GM21825 (cell line): ENCODE measurements around the gene ZDHHC11B.
"Not testable (repeated sequence)": the region's sequence is repeated elsewhere in the genome, so short reads cannot be mapped to it uniquely, and the experiment has no call there.

Source experiments
- ATAC-seq: cut with Tn5 transposase; IDR thresholded peaks from one replicate; pipeline ENCODE4 v1.9.1; 2021; ENCODE audit warnings: mild to moderate bottlenecking, moderate library complexity; ENCODE audit not compliant: unreplicated experiment

ZDHHC11B gene

DNA sequence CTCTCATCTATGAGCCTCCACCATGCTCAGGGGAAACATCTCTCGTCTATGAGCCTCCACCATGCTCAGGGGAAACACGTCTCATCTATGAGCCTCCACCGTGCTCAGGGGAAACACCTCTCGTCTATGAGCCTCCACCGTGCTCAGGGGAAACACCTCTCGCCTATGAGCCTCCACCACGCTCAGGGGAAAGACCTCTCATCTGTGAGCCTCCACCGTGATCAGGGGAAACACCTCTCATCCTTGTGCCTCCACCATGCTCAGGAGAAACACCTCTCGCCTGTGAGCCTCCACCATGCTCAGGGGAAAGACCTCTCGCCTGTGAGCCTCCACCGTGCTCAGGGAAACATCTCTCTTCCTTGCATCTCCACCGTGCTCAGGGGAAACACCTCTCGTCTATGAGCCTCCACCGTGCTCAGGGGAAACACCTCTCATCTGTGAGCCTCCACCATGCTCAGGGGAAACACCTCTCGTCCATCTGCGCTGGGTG is 30.3 kb downstream of the ZDHHC11B start:
- ATAC-seq: not testable (repeated sequence)

DNA sequence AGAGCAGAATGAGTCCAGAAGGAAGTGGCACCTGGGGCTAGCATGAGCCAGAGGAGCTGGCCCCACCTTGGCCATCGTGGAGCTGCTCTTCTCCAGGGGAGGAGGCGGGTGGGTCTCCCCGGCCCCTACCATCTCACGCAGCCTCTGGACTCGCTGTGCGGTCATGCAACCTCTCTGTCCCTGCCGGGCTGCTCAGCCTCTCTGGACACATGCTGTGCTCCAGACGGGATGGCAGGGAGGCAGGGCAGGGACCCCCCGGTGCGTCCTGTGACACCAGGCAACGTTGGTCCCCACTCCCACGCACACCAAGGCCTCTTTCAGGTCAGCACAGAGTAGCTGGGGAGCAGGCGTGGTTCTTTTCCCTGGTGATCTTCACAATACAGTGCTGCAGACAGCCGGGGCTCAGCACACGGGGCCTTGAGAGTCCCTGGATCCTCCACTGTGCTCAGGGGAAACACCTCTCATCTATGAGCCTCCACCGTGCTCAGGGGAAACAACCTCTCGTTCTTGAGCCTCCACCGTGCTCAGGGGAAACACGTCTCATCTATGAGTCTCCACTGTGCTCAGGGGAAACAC is 30.9 kb downstream of the ZDHHC11B start:
- ATAC-seq: not testable (repeated sequence)

DNA sequence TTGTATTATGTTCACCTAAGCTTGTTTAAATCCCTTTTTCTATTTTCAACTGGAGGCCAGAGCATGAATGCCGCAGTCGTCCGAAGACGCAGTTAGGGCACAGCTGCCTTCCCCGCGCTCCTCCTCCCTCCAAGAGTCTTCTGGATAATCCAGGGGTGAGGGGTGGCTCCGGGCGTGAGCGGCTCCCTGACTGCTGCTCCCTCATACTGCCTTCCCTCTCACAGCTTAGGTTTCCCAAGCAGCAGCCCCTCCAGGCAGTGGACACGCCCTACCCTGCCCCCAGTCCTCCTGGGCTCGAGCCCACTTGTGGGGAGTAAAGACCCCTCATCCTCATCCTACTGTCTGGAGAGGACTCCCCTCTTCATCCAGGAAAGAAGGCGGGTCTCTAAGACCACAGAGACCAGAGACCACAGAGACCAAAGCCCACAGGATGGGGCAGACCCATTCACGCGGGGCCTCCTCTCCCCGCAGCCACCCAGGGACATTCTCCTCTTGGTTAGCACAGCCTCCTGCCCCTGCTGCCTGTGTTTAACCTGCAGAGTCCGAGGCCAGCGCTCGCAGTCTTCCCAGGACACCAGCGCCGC is 31.9 kb downstream of the ZDHHC11B start:
- not testable (repeated sequence) for ATAC-seq

DNA sequence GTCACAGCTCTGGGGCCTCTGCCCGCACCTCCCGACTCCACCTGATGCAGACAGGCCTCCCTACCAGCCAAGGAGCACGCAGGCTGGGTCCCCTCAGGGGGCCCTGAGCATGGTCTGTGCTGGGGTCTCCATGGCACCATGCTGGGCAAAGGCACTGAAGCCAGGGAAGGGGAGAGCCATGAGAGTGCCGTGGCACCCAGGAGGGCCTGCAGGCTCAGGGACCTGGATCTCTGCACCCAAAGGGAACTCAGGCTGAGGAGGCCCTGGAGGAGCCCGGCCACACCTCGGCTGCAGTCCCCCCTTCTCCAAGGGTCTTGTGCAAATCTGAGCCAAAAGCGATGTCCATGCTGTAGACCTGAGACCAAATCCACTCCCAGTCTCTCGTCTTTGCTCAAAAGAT is 32.5 kb downstream of the ZDHHC11B start:
- not testable (repeated sequence) for ATAC-seq

DNA sequence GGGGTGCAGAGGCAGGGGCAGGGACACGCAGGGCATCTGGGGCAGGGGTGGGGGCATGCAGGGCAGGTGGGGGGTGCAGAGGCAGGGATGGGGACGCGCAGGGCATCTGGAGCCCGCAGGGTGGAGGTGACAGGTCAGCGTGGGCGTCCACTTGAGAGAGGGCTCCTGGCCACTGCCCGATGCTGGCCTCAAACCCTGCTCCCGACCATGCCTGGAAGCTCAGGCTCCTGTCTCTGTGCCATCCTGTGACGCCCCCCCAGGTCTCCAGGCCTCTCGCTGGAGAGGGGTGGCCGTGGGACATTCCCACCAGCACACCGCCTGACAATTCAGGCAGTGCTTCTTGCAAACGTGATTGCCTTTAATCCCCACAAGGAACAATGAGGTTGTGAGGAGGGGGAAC is 33.0 kb downstream of the ZDHHC11B start:
- ATAC-seq: no peak

DNA sequence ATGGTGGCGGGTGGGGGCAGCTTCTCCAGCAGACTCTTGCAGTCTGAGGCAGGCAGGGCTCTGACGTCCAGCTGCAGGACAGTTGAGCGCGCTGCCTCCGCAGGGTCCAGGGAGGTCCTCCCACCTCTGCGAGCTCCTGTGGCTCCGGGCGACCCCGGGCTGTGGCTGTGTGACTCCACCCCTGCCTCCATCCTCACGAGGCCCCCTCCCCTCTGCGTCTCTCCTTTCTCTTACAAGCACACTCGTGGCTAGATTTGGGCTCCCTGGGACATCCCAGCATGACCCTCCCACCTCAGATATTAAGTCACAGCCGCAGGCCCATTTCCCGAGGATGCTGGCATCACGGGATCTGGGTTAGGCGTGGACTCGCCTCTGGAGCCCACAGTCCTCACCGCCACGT is 34.3 kb downstream of the ZDHHC11B start:
- not testable (repeated sequence) for ATAC-seq

DNA sequence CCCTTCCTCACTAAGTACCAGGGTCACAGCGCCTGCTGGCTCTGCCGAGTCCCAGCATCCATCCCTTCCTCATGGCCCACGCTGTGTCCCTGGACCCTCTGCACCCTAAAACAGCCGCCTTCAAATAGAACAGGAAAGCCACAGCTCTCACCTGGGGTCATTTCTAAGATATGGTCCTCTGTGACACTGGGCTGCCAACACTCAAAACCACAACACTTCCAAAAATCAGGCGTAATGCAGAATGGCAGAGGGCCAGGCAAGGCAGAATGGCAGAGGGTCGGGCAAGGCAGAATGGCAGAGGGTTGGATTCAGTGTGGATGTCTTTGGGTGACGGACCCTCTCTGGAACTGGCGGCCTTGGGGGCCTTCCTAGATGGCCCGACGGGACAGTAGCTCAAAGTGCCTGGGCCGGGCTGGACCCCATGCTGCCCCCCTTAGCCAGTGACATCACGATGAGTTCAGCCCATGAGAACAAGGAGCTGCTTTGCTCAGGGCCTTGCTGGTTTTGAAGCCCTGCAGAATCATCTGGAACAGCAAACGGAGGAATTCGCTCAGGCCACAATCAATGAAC is 35.3 kb downstream of the ZDHHC11B start:
- ATAC-seq: no peak

DNA sequence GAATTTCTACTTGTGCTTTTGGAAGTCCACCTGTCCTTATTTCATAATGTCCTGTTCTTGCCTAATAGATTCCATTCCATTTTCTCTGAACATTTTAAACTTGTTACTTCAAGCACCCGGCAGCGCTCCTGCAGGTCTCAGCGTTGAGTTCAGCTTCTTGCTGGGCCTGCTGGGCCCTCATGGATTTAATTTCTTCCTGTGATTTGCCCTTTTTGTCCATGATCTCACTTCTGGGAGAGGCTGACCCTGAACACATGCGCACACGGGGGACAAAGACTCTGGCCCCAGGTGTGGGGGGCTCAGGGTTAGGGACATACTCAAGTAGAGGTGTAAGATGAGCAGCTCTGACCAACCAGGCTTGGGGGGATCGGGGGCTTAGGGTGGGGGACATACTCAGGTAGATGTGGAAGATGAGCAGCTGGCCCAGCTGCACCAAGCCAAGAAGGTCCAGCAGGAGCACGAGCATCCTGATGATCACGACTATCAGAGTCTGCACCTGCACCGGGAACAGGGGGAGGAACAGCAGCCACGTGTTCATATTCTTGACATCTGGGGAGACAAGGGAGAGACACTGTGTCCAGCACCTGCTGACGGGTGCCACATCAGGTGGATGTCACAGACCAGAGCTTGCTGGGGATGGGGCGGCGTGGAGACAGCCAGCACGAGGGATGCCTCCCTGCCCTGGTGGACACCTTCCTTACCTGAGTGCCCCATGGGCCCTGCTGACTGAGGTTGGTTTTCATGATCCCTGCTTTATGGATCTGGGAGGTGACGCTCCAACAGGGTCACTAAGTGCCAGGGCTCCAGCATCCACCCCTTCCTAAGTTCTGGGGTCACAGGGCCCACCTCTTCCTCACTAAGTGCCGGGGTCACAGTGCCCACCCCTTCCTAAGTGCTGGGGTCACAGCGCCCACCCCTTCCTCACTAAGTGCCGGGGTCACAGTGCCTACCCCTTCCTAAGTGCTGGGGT is 36.2 kb downstream of the ZDHHC11B start:
- ATAC-seq: not testable (repeated sequence)

DNA sequence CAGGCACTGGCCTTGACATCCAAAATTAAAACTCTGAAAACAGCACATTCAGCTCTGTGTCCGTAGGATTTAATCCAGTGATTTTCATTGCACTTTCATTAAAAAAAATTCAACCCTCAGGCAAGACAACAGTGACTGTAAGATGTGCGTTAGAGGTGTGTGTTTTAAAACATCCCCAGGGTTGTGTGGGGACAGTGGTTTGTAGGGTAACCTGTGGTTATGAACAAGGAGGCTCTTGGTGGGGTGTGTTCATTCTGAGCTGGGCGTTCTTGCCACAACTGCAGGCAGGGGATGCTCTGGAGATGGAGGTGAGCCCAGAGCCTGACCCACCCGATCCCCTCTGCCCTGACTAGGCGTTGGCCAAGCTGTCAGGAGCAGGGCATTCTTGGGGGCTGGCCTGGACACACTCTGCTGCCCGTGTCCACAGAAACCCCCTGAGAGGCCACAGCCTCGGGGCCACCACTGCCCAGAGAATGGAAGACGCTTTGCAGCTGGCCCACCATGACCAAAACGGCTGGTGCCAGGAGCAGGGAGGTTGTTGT is 37.2 kb downstream of the ZDHHC11B start:
- not testable (repeated sequence) for ATAC-seq

DNA sequence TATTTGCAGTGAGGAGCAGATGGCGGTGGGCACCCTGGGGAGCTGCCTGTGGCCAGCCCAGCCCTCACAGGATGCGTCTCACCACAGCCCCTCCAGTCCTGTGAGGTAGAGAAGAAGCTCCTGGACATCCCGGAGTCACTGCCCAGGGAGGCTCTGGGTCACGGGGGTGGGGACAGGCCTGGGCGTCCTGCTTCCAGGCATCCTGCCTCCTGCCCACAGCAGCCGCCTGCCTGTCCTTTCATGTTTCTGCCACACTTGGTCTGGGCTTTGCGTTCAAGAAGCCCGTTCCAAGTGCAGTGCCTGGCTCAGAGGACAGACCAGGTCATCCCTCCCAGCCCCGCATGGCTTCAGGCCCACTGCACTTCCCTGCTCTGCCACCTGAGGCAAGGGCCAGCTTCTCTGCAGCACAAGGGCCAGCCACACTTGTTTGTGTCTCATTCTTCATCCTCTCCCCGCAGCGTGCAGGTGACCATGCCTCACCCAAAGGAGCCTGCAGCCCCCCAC is 38.2 kb downstream of the ZDHHC11B start:
- ATAC-seq: no peak

DNA sequence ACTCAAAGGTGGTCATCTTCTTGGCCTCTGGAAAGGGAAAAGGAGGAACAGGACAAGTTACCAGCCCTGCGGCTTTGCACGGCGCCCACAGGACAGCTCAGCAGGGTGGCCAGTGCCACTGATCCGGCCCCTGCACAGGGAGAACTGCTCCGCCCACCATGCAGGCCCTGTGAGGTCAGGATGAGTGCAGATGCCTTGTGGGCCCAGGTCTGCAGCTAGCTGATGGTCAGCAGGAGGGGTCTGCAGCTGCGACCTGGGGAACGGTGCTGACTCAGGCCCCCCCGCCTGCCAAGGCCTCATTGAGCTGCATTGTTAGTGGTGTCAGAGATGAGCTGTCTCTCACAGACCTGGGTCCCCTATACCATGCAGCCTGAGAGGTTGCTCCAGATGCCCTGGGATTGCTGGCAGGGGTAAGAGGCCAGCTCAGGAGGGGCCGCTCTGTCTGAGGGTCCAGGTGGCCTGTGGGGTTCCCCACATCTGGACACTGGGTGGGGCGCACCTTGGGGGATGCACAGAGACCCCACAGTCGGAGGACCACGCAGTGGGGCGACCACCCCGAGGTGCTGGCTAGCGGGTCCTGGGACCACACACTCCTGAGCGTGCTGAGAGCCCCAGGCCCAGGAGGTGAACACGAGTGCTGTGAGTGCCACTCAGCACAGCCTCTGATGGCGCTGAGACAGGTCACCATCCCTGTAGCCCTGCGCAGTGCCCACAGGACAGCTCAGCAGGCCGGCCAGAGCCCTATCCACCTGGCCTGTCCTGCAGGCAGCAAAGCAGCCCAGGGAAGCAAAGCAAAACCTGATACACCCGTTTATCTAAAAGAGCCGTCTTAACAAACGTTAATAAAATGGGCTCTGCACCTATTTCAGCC is 39.0 kb downstream of the ZDHHC11B start:
- ATAC-seq: not testable (repeated sequence)

DNA sequence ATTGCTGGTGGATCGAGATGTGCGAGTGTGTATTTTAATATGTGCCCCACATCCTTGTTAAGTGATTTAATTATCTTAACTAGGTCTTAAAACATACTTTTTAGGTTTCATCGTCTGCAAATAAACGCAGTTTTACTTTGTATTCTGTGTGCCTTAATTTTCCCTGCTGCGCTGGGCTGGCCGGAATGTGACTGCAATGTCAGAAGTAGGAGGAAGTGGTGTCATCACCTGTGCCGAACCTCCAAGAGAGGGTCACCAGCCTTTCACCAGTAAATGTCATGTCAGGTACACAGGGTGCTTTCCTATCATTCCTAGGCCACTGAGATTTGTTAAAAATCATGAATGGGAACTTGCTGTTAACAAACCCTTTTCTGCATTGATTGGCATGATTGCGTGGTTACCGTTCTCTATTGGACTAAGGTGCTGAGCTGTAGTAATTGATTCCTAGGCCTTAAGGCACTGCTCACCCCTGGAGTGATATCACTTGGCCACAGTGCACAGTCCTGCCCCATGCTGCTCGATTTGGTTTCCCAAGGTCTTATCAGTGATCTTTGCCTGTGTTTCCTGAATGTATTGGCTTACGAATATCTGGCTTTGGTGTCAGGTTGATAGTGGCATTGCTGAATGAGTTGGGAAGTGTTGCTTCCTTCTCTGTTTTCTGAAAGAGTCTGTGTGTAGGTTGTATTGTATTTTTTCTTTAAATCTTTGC is 40.7 kb downstream of the ZDHHC11B start:
- ATAC-seq: not testable (repeated sequence)

DNA sequence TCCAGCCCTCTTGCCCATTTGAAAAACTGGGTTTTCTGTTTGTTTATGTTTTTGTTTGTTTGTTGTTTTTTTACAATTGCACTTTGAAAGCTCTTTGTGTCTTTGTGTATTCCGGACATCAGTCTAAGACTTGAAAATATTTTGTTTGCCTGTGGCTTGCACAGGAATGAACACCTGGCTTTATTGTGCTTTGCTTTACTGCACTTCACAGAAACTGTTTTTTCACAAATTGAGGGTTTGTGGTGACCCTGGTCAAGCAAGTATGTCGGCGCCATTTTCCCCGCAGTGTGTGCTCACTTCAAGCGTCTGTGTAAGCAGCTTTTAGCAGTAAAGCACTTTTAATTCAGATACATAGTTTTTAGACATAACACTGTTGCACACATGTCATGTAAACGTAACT is 42.3 kb downstream of the ZDHHC11B start:
- not testable (repeated sequence) for ATAC-seq

DNA sequence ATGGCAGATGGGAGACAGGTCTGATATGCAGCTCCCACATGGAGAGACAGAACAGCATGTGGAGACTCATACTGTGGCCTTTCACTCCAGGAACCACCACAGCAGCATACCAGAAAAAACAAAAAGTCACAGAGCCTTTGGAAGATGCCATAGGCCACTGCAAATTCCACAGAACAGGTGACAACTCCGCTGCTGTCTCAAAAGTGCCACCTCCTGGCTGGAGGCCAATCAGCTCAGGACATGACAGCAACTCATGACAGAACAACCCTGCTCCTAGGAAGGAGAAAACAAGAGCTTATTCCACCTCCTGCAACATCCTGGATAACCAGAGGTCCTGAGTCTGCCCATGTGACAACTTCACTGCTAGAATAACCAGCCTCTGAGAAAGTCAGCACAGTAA is 50.4 kb downstream of the ZDHHC11B start:
- ATAC-seq: not testable (repeated sequence)

DNA sequence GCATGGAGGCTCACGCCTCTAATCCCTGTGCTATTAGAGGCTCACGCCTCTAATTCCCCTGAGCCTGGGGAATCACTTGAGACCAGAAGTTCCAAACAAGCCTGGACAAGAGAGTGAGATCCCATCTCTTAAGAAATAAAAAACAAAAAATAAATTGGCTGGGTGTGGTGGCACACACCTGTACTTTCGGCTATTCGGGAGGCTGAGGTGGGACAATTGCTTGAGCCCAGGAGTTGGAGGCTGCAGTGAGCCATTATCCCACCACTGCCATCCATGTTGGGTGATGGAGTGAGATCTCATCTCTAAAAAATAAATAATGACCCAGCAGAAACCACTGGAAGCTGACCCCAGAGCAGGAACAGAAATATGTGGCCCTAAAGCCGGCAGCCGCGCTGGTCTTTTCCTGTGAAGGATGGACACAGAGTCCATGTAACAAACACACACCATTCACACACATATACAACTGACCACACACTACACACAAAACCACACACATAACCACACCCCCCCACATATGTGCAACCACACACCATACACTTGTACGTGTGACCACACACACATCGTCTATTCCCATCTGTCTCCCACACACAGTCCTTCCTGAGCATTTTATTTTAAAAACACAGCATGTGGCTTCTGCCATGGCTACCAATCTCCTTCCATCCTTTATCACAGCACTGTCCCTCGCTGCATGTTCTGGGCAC is 51.6 kb downstream of the ZDHHC11B start:
- not testable (repeated sequence) for ATAC-seq

DNA sequence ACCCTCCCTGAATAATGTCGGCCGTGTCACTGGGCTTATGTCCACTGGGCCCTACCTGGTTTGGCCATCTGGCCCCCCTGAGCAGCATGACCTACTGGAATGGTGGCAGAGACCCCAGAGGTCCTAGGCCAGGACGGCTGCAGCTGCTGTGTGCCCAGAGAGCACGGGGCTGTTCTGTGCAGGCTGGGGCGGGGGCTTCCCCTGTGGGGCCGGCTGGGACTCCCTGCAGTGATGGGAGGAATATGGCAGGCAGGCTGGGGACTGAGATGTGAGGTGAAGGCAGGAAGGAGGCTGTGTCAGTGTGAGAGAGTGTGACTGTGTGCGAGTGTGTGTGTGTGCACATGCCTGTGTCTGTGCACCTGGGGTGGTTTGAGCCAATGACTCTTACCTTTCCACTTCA is 55.3 kb downstream of the ZDHHC11B start:
- not testable (repeated sequence) for ATAC-seq

DNA sequence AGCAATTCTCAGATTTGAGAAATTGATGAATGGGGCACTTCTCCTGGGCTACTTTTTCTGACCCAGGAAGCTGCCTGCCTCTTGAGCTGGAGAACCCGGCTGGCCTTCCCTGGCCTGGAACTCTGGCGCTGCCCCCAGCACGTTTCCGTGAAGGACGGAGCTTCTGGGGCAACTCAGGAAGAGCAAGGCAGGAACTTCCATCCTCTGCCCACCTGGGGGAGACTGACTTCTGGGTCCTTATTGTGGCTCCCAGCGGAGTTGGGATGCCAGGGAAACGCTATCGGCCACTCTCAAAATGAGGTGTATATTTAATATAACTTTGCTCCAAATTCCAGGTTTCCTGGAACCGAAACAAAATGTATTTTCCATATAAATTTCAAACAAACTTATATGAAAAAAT is 57.4 kb downstream of the ZDHHC11B start:
- ATAC-seq: not testable (repeated sequence)

DNA sequence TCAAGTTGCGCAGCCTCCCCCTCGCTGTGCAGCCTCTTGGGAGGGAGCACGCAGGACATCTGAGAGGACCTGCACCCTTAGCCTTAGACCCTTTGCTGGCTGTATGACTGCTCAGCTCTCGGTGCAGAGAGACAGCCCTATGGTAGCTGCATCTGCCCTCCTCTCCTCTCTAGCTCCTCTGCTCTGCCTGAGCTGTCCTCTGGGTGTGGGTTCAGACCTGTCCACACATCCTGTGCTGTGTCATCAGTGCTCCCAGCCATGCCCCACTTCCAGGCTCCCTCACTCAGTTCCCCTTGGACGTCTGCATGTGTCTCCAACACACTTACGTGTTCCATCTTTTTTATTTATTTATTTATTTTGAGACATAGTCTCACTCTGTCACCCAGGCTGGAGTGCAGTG is 60.7 kb downstream of the ZDHHC11B start:
- ATAC-seq: not testable (repeated sequence)
